NCI-H1930 (cell line): ENCODE measurements around the gene DAZAP1.

Experiments used
- DNase-seq, 2 experiments: peaks; one replicate each; lab custom pipeline; 2025; lab: John Stamatoyannopoulos, UW

Gene DAZAP1

DNA sequence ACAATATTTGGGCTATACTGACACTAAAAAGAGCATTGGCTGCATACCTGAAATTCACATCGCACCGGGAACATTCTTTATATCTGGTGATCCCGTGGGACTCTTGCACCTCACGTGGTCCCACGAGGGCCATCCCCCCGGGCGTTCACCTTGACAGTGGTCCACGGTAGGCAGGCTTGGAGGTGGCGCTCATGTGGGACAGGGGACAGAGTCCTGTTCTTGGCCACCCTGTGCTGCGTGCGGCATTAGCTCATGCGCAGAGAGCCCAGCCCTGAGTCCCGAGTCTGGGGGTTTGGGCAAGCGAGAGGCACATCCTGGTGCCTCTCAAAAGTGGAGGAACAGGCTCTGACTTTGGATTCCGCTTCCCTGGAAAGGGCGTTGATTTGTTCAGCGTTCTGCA lies 13.5 kb upstream of the DAZAP1 start:
- DNase-seq: no peak

DNA sequence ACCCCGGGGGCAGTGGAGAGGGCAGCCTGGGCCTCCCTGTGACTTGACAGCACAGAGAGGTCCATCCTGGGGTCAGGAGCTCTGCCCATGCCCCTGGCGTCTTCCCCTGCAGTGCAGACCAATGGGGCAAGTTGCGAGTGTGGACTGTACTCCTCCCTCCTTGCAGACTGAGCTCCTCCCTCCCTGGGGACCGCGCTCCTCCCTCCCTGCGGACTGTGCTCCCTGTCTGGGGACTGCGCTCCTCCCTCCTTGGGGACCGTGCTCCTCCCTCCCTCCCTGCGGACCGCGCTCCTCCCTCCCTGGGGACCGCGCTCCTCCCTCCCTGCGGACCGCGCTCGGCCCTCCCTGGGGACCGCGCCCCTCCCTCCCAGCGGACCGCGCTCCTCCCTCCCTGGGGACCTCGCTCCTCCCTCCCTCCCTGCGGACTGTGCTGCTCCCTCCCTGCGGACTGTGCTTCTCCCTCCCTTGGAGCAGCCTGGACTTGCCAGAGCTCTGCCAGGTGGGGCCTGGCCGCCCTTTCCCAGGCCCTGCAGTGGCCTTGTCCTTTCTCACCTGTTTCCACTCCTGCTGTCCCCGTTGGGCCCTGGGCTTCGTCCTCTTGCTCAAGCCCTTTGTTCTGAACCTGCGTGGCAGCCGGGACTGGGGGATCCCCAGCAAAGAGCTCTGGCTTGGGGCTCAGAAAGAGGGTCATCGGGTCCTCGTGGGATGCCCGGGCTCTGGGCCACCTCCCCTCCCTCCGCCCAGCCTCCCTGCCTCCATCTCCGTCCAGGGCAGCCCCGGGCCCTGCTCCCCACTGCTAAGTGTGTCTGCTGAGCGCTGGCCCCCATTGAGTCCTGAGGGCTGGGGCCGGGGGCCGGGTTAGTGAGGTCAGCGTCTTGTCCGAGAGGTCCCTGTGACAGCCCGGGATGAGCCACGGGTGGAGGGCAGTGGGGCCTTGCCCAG lies 12.9 kb upstream of the DAZAP1 start:
- DNase-seq: no peak

DNA sequence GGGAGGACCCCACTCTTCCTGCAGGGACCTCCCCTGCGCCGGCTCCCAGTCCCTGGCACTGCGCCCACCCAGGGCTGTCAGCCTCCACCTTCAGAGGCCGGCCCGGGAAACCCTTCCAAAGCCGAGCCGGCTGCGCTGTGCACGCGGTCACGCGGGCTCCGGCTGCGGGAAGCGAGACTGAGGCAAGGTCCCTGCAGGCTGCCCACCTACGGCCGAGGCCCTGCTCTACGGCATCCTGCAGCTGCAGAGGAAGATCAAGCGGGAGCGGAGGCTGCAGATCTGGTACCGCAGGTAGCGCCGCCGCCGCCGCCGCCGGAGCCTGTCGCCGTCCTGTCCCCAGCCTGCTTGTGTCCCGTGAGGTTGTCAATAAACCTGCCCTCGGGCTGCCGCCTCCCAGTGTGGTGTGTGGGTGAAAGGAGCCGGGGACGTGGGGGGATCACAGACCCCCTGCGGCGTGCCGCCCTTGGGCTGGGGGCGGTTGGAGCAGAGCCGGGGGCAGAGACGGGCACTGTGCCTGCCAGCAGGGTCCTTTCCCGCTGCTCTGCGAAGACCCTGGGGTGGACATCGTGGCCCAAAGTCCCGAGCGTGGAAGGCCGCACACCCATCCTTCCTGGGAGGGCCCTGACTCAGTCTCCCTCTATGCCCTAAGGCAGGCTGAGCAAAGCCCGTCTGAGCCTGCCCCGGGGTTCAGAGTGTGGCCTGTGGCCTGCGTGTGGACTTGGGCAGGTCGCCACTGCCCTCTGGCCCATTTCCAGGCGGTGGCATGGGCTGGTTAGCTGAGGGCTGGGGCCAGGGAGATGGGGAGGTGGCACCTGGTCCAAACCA lies 12.0 kb upstream of the DAZAP1 start:
- DNase-seq: no peak

DNA sequence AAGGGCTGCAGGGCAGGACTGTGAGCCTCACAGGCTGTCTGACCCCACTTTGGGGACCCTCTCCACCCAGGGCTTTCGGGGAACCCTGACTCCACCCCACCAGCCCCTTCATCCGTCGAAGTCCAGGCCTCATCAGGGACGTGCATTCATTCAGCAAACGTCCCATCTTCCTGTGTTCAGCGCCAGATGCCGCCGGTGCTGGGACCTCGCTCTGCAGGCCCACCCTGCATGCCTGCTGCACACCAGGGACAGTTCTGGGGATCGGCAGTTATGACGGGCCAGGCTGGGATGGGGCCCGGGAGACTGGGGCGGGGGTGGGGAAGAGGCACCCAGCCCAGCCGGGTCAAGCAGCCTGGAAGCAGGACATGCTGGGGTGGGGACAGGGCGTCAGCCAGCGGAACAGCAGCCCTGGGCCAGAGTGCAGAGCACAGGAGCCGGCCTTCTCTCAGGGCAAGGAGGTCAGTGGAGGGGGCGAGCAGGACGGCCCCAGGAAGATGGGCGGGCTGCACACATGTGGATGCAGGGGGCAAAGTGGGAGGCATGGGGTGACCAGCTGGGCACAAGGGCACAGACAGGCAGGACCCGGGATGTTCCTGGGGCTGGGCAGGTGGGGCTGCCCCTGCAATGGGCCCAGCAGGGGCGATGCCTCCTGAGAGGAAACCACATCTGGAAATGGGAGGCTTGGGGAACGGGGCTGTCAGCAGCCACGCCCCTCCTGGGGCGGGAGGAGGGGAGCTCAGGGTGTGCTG lies 11.2 kb upstream of the DAZAP1 start:
- no peak for DNase-seq

DNA sequence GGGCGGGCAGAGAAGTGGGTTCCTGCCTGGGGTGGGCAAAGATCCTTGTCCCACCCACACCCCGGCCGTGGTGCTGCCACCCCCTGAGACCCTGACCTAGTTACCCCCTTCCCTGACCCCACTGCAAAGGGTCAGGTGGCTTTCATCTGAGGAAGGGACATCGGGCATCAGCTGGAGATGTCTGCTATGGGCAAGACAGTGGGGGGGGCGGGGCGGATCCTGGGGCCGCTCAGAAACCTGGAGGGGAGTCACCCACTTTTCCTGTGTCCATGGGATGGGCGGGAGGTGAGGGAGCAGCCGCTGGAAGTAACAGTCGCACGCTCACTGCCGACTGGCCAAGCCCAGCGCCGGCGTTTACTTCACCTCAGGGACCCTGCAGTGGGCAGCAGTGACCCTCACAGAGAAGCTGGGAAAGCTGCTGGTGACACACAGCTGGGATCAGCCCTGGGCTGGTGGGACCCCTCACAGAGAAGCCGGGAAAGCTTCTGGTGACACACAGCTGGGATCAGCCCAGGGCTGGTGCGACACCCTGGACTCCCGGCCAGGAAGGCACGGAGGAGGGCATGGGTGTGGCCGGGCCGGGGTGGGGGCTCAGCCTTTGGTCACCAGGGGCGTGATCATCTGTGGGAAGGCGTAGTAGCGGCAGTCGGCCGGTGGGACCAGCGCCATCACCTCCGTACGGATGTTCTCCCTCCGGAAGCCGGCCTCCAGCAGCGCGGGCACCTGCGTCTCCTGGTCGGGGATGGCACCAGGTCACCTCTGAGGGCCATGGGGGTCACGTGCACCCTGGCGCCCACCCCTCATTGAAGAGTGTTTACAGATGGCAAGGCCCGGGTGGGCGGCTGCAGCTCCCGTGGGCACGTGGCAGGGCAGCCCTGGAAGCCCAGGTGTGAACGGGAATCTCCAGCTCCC lies 10.4 kb upstream of the DAZAP1 start:
- no peak for DNase-seq

DNA sequence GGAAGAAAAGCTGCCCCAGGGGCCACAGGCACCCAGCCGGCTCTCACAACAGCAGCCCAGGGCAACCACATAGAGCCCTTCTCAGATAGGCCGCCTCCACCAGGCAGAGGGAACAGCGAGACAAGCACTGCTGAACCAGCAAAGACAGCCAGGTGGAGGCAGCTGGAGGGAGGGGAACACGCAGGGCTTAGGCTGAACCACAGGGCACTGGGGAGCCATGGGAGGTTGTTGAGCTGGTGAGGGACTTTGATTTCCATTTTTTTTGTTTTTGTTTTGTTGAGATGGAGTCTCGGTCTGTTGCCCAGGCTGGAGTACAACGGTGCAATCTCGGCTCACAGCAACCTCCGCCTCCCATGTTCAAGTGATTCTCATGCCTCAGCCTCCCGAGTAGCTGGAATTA lies 9.5 kb upstream of the DAZAP1 start:
- DNase-seq: no peak

DNA sequence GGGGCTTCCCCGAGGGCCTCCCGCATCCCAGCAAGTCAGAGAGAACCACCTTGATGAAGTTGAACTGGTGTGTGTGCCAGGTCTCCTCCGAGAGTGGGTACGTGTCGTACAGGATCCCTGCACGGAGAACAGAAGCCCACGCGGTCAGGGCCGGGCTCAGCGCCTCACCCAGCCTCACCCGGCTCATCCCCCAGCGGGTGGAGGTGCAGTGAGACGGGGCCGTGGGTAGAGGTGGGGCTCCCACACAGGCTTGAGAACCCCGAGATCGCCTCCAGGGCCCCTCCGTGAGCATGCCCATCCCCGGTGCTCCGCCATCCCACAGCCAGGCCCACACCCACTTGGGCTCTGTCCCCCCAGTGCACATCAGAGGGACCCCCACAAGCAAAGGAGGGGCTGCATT lies 8.3 kb upstream of the DAZAP1 start:
- no peak for DNase-seq

DNA sequence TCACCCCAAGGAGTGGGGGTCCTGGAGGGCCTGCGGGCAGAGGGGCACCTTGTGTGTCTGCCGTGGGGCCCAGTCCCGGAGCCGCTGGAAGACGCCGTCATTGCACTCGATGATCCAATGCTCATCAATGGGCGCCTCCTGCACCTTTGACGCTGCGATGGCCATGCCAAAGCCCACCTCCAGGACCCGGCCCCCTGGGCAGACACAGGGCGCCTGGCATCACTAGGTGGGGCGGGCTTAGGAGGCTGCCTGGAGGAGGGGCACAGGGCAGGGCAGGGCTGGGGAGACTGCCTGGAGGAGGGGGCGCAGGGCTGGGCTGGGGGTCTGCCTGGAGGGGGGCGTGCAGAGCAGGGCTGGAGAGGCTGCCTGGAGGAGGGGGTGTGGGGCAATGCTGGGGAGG lies 7.6 kb upstream of the DAZAP1 start:
- DNase-seq: no peak

DNA sequence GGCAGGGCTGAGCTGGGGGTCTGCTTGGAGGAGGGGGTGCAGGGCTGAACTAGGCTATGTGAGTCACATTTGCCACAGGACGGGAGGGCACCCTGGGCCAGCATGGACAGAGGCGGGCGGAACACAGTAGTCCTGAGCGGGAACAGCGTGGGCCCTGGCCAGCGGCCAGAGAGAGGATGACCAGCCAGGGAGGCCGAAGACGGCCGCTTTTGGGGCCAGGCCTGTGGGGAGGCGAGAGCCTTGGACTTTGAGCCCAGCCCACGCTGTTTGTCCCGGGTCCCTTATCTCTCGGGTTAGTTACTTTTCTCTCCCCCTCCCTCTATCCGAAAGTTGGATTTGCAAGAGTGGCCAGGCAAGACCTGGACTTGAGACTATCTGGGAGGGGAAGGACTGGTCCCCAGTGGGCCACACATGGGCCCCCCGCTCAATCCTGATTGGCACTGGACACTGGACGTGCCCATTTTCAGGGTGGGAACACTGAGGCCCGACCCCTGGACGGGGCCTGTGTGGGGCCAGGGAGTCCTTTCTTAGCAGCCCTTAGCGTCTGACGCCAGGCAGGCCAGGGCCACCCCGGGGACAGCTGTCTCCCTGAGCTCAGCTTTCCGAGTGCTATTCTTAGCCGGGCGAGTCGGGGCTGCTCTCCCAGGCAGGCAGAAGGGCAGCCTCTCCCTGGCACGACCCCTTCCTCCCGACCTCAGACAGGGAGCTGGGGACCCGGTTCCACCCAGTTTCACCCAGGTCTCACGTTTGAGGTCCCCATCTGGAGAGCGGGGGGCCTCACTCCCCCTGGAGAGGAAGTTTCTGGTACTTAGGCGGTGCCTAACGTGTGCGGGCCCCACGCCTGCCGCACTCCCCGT lies 6.9 kb upstream of the DAZAP1 start:
- DNase-seq: no peak

DNA sequence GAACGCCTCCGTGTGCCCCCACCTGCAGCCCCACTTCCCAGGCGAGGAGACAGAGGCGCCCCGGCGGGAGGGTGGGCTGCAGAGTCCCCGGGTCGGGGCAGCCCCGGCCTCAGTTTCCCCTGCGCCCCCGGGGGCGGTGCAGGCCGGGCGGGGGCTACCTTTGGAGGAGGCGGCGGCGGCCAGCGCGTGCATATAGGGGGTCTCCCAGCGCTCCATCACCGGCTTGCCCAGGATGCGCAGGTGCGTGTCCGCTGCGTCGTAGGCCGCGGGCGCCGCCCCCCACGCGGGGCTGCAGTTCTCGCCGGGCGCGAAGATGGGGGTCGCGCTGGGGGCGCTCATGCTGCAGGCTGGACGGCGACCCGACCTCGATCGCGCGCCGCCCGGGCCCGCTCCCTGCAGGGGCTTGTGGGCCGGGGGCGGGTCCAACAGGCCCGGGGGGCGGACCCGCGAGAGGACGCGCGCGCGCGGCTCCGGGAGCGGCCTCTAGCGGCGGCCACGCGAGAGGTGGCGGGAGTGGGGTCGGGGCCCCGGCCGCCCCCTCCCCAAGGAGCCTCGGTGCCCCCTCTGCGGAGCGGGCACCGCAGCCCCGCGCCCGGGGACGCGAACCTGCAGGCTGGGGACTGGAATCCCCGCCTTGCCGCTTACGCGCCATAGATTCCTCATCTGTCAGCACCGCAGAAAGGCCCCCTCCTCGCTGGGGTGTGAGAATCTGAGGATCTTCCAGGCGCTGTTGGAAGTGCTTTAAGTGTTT lies 6.1 kb upstream of the DAZAP1 start, which contains the start of gene GAMT:
Gene GAMT (minus strand): TSS at position 405 of the 751 bp plus-strand sequence. CDS start 66 bp downstream, at position 339.
- peak in 1 of 2 experiments; percentile 44 for DNase-seq

DNA sequence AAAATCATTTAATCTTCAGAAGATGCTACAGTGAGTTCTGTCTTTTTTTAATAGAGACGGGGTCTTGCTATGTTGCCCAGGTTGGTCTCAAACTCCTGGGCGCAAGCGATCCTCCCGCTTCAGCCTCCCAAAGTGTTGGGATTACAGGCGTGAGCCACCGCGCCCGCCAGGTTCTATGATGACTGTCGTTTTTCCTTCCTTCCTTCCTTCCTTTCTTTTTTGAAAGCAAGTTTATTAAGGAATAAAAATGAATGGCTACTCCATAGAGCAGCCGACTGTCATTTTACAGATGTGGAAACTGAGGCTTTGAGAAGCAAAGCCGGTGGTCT lies 5.5 kb upstream of the DAZAP1 start:
- no peak for DNase-seq

DNA sequence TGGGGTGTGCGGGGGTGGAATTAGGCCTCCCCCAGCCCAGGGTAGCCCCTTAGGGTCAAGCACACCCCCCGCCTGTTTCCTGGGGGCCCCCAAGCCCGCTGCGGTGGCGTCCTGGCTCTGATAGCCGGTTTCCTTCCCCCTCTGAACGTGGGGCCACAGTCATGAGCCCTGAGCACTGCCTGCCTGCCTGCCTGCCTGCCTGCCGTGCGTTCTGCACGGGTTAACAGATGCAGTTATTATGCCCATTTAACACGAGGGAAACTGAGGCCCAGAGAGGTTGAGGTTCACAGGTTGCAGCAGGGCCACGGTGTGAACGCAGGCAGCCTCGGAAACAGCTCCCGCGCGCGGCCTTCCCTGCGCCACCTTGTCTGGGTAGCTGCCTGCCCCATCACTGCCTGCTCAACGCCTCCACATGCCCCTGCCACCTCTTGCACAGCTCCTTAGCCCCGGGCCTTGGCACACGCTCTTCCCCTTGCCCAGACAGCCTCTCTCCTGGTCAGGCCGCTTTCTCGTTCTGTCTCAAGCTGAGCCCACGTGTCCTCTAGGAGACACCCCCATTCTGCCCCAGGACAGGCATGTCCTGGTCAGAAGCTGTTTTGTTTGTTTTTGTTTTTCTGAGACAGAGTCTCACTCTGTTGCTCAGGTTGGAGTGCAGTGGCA lies 4.8 kb upstream of the DAZAP1 start:
- no peak for DNase-seq

DNA sequence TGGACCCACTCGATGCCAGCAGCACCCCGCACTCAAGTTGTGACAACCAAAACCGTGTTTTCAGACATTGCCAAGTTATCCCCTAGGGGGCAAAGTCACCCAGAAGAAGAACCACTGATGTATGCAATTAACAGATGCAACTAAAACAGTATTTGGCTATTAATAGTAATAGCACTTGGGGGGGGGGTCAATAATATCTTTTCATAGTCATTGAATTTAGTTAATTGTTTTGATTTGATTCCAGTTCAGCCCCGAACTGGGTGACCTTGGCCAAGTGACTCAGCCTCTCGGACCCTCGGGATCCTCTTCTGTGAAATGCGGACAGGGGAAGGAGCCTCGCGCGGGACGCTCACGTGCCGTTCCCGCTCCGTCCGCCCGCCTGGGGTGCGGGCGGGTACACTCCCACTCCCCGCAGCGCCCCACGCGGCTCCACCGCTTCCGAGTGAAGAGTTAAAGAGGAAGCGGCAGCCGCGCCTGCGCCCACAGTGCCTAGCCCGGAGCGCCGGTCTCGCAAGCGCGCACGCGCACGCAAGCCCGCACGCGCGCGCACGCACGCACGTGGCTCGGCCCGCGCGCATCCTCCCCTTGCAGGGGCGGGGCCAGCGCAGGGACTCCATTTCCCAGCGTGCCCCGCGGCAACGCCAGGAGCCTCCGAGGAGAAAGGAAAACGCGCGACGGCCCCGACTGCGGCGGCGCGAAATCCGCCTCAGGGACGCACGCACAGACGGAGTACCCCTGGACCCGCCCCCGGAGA lies 435 bp upstream of the DAZAP1 start:
- DNase-seq: peak; percentile 93 to 99

DNA sequence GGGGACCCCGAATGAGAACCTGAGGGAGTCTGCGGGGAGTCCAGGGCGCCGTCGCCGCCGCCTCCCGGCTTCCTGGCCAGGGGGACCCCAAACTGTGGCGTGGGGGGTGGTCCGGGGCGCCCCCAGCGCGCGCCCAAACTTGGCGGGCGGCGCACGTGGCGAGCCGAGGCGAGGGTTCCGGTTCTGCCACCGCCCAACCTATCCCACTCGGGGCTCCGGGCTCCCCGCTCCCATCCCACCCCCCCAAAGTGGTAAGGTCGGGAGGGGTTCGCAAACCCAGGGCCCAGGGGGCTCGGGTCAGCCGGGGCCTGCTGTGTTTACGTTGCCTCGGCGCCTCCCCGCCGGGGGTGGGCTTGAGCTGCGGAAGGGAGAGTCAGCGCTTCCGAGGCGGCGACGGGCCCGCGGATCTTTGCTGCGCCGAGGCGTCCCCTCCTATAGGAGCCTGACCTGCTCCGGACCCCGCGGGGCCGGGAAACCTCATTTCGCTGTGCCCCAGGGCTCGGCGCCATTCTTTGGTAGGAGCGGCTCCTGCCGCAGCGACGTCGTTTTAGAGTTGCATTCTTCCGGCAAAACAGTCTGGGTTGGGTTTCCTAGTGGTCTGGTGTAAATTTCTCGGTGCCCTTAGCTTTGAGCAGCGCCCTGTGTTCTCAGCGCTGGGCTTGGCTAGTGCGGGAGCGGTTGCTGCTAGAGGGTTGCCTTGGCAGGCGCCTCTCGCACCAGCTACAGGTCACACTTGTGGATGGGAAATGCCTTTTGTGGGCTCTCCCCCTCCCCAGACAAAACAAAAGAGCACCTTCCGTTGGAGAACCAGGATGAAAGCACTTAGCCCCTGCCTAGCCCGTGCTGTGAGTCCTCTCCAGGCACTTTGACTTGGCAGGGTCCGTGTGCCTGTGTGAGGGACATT lies 1.2 kb downstream of the DAZAP1 start:
- no peak for DNase-seq

DNA sequence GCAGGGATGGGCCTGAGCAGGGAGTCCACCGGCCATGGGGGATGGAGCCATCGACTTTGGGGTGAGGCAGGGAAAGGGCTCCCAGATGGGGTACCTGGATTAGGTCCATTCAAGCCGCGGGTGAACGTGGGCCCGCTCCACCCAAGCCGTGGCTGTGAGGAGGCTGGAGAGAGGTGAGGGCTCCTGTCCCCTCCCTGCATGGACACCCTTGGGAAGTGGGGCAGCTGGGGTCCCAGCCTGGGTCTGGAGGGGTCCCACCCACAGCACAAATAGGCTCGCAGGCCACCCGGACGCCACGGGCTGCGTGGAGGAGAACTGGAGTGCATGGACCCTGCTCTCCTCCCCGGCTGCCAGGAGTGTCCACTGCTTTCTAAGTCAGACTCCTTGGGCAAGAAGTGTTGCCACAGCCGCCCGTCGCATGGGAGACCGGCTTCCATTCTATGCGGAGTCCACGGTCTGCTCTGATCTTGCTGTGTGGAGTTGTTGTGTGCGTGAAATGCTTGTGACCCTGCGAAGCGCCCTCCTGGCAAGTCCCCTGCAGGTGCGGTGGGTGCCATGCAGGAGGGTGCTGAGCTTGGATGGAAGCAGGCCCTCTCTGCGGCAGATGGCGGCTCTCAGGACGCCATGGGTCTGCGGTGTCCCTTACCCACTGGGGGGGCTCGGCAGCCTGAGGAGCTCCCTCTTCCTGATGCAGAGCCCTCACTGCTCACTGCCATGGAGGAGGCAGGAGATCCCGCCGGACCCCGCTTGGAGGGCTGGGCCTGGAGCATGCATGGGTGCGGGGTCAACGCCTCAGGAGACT lies 2.0 kb downstream of the DAZAP1 start:
- no peak for DNase-seq

DNA sequence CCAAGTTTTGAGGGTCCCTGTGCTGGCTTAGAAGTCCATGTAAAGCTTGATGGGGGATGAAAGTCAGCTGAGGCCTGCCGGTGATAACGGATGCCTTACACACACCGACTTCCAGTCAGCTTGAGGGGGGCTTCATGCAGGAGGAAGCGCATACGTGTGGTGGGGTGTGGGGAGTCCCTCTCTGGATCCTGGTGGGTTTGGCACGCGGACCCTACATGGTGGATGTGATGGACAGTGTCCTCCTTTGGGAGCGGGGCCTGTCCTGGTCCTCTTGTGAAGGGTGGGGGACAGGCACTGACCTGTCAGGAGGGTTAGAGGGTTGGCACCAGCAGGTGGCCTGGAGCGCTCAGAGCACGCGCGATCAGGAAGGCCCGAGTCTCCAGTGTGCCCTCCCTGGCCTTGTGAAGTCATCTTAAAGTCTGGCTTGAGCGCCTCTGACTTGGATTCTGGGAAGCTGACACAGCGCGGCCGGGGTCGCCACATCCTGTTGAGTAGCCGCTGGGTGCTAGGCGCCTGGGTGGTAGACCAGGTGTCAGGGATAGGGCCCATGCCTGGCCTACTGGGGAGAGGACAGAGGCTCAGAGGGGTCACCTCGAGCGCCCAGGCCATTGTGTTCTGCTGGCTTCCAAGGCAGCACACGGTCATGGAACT lies 2.9 kb downstream of the DAZAP1 start:
- DNase-seq: no peak
